H9 (cell line): ENCODE results near the gene RAD23B. TPM values are rescaled to one million over a fixed set of nuclear protein-coding genes. Genes with fewer than 3 reads are reported as not detected.
A peak's percentile ranks its signal among the peaks of the same experiment; 100 is the strongest.

ENCODE experiments used
- DNase-seq: peaks from one replicate; pipeline ENCODE4 v3.0.0-alpha.2; 2017
- H2AFZ ChIP-seq: one replicate; pipeline ENCODE4 v1.6.1; 2013; ENCODE audit warnings: mild to moderate bottlenecking, low read length, control low read depth, moderate library complexity
- H2AK5ac ChIP-seq: 2 replicates; pipeline ENCODE4 v1.6.1; 2013; ENCODE audit warnings: low read length, control low read depth, mixed read lengths; ENCODE audit not compliant: insufficient read length
- H2BK120ac ChIP-seq: one replicate; pipeline ENCODE4 v1.6.1; 2013; ENCODE audit warnings: low read depth, mild to moderate bottlenecking, low read length, control low read depth, inconsistent platforms; ENCODE audit not compliant: poor library complexity, severe bottlenecking
- H2BK12ac ChIP-seq: 2 replicates; pipeline ENCODE4 v1.6.1; 2013; ENCODE audit warnings: low read length, control low read depth, mixed read lengths, low read depth; ENCODE audit not compliant: insufficient read length
- H2BK15ac ChIP-seq: 2 replicates; pipeline ENCODE4 v1.6.1; 2013; ENCODE audit warnings: low read depth, low read length, control low read depth
- H2BK20ac ChIP-seq: one replicate; pipeline ENCODE4 v1.6.1; 2013; ENCODE audit warnings: low read depth, mild to moderate bottlenecking, low read length, control low read depth, inconsistent platforms; ENCODE audit not compliant: poor library complexity, severe bottlenecking
- H2BK5ac ChIP-seq: 2 replicates; pipeline ENCODE4 v1.6.1; 2013; ENCODE audit warnings: low read length, control low read depth, mixed read lengths; ENCODE audit not compliant: insufficient read length
- H3K14ac ChIP-seq: 2 replicates; pipeline ENCODE4 v1.6.1; 2013; ENCODE audit warnings: low read length, control low read depth; ENCODE audit not compliant: insufficient read depth
- H3K18ac ChIP-seq: 2 replicates; pipeline ENCODE4 v1.6.1; 2013; ENCODE audit warnings: low read depth, mild to moderate bottlenecking, mixed read lengths, low read length, control low read depth; ENCODE audit not compliant: insufficient read length
- H3K23ac ChIP-seq: 2 replicates; pipeline ENCODE4 v1.6.1; 2013; ENCODE audit warnings: low read length, control low read depth, mixed read lengths, low read depth; ENCODE audit not compliant: insufficient read length
- H3K23me2 ChIP-seq: 2 replicates; pipeline ENCODE4 v1.6.1; 2013; ENCODE audit warnings: low read depth, mild to moderate bottlenecking, mixed read lengths, low read length, control low read depth; ENCODE audit not compliant: insufficient read length, poor library complexity, severe bottlenecking
- H3K27ac ChIP-seq: 2 replicates; pipeline ENCODE4 v1.5.1; 2013; ENCODE audit warnings: low read length, control low read depth, mixed read lengths, low read depth; ENCODE audit not compliant: insufficient read length
- H3K27me3 ChIP-seq: 2 replicates; pipeline ENCODE4 v1.6.1; 2013; ENCODE audit warnings: low read length, control low read depth, inconsistent platforms; ENCODE audit not compliant: insufficient read depth
- H3K4ac ChIP-seq: 2 replicates; pipeline ENCODE4 v1.6.1; 2013; ENCODE audit warnings: low read depth, mild to moderate bottlenecking, control low read depth, inconsistent platforms, low read length, moderate library complexity
- H3K4me1 ChIP-seq: 2 replicates; pipeline ENCODE4 v1.6.1; 2013; ENCODE audit warnings: low read length, control low read depth, inconsistent platforms; ENCODE audit not compliant: insufficient read depth
- H3K4me2 ChIP-seq: 2 replicates; pipeline ENCODE4 v1.6.1; 2013; ENCODE audit warnings: low read length, control low read depth, mixed read lengths; ENCODE audit not compliant: insufficient read length, insufficient read depth
- H3K56ac ChIP-seq: 2 replicates; pipeline ENCODE4 v1.6.1; 2013; ENCODE audit warnings: low read depth, mild to moderate bottlenecking, mixed read lengths, low read length, control low read depth; ENCODE audit not compliant: insufficient read length
- H3K79me1 ChIP-seq: 2 replicates; pipeline ENCODE4 v1.6.1; 2013; ENCODE audit warnings: low read depth, mild to moderate bottlenecking, moderate library complexity, low read length, control low read depth, inconsistent platforms; ENCODE audit not compliant: insufficient read depth, poor library complexity, severe bottlenecking
- H3K79me2 ChIP-seq: 2 replicates; pipeline ENCODE4 v1.6.1; 2013; ENCODE audit warnings: low read length, control low read depth, inconsistent platforms; ENCODE audit not compliant: insufficient read depth
- H3K9ac ChIP-seq: 2 replicates; pipeline ENCODE4 v1.6.1; 2013; ENCODE audit warnings: low read length, control low read depth, mixed read lengths; ENCODE audit not compliant: insufficient read length; ENCODE audit errors: extremely low read depth
- H3K9me3 ChIP-seq: one replicate; pipeline ENCODE4 v1.6.1; 2013; ENCODE audit warnings: low read depth, low read length, inconsistent platforms; ENCODE audit not compliant: control insufficient read depth
- H3T11ph ChIP-seq: one replicate; pipeline ENCODE4 v1.6.1; 2013; ENCODE audit warnings: mild to moderate bottlenecking, low read length, control low read depth, inconsistent platforms
- H4K20me1 ChIP-seq: one replicate; pipeline ENCODE4 v1.6.1; 2013; ENCODE audit not compliant: control insufficient read depth, insufficient read length, insufficient read depth
- H4K5ac ChIP-seq: 2 replicates; pipeline ENCODE4 v1.6.1; 2013; ENCODE audit warnings: low read depth, mild to moderate bottlenecking, mixed read lengths, low read length, control low read depth; ENCODE audit not compliant: insufficient read length
- H4K8ac ChIP-seq: replicated peaks from 2 replicates; pipeline ENCODE4 v1.6.1; 2013; ENCODE audit warnings: low read length, control low read depth, mixed read lengths, low read depth; ENCODE audit not compliant: insufficient read length
- H4K91ac ChIP-seq: 2 replicates; pipeline ENCODE4 v1.6.1; 2013; ENCODE audit warnings: low read depth, mild to moderate bottlenecking, moderate library complexity, mixed read lengths, low read length, control low read depth; ENCODE audit not compliant: insufficient read length
- H3K27ac Mint-ChIP-seq, 3 experiments: 2 replicates in 2 of 3; 3 replicates in 1 of 3; pipeline ENCODE4 v1.8.0; 2020 to 2021; ENCODE audit warnings: mixed read lengths in 3 of 3, mild to moderate bottlenecking in 1 of 3, moderate library complexity in 1 of 3
- H3K27me3 Mint-ChIP-seq: 2 replicates; pipeline ENCODE4 v1.8.0; 2021; ENCODE audit warnings: low read depth, mild to moderate bottlenecking, moderate library complexity, mixed read lengths
- H3K36me3 Mint-ChIP-seq, 3 experiments: 2 replicates in 2 of 3; 3 replicates in 1 of 3; pipeline ENCODE4 v1.8.0; 2020 to 2021; ENCODE audit warnings: low read depth in 3 of 3, mixed read lengths in 3 of 3; ENCODE audit not compliant: insufficient read depth in 1 of 3
- H3K4me1 Mint-ChIP-seq, 2 experiments: 2 replicates each; pipeline ENCODE4 v1.8.0; 2020; ENCODE audit warnings: mixed read lengths in 2 of 2
- H3K4me3 Mint-ChIP-seq, 2 experiments: 2 replicates in 1 of 2; 3 replicates in 1 of 2; pipeline ENCODE4 v1.8.0; 2020 to 2021; ENCODE audit warnings: mild to moderate bottlenecking in 2 of 2, mixed read lengths in 2 of 2, moderate library complexity in 1 of 2
- H3K9me3 Mint-ChIP-seq, 2 experiments: 2 replicates in 1 of 2; 3 replicates in 1 of 2; pipeline ENCODE4 v1.8.0; 2020; ENCODE audit warnings: mild to moderate bottlenecking in 2 of 2, mixed read lengths in 2 of 2, moderate library complexity in 1 of 2
- CTCF ChIP-seq: fragments of 200-600 bp; sonication (generic); conservative IDR thresholded peaks from 3 replicates; pipeline ENCODE4 v1.8.0; 2021; ENCODE audit warnings: antibody characterized with exemption, mild to moderate bottlenecking
- WGBS: extraction: QIAGEN DNeasy Blood & Tissue Kit; methylation state at CpG from one replicate; pipeline ENCODE4 v1.1.7; 2013; ENCODE audit warnings: missing lambda C conversion rate, low lambda C conversion rate, mixed read lengths; ENCODE audit not compliant: insufficient read length; ENCODE audit errors: extremely low coverage; 5-methylcytosine and 5-hydroxymethylcytosine counted together
- total RNA-seq: library from RNA; stranded (reverse); gene quantifications from 2 replicates; pipeline ENCODE4 v1.2.1, GENCODE V29; 2021

The RAD23B gene
- total RNA-seq, 1 experiment from 2014 or later, result 154 TPM

GRCh38 chr9:107313555-107314096 is 30.5 kb downstream of the RAD23B start:
- H4K91ac ChIP-seq, result no peak overlapping the region
- Mint-ChIP-seq H3K4me3 (no peak overlapping the region), H3K9me3 (no peaks in the 10 kb centered on the region), H3K27ac (peak overlapping the region in 2 of 3 experiments; percentile 18 to 63; a peak in 3 of 7 replicates), H3K4me1 (peaks cover 15 to 17% of the 10 kb centered on the region in 2 experiments), H3K27me3 (no peaks in the 10 kb centered on the region), H3K36me3 (peaks cover 34 to 79% (median 73%) of the 10 kb centered on the region in 3 experiments; a peak in 6 of 7 replicates)
- H3K4me2 ChIP-seq, result no peak overlapping the region
- no peak overlapping the region for H3K18ac ChIP-seq
- DNase-seq, result no peak
- no peak overlapping the region for H3K56ac ChIP-seq
- H2BK12ac ChIP-seq, result no peak overlapping the region
- no peak overlapping the region for H2AK5ac ChIP-seq
- H3K27me3 ChIP-seq, result no peaks in the 10 kb centered on the region
- H3K79me1 ChIP-seq, result peaks cover 12% of the 10 kb centered on the region
- no peak overlapping the region for H2AFZ ChIP-seq
- H2BK15ac ChIP-seq, result no peak overlapping the region
- no peak overlapping the region for H2BK120ac ChIP-seq
- H4K20me1 ChIP-seq, result no peaks in the 10 kb centered on the region
- H3K9me3 ChIP-seq, result no peaks in the 10 kb centered on the region
- no peak overlapping the region for H3K14ac ChIP-seq
- H4K5ac ChIP-seq, result no peak overlapping the region
- no peak overlapping the region for H4K8ac ChIP-seq
- no peaks in the 10 kb centered on the region for H3K23me2 ChIP-seq
- no peak overlapping the region for H2BK20ac ChIP-seq
- no peak overlapping the region for H3K23ac ChIP-seq
- H3T11ph ChIP-seq, result no peak overlapping the region
- no CpG with 5 or more reads among the region's 1 CpG for WGBS
- no peak overlapping the region for H3K9ac ChIP-seq
- H3K4ac ChIP-seq, result no peak overlapping the region
- no peak overlapping the region for H3K27ac ChIP-seq
- H3K4me1 ChIP-seq, result peaks cover 3% of the 10 kb centered on the region; the same call in 1 of the 2 replicates
- no peak for TF ChIP-seq CTCF
- no peak overlapping the region for H2BK5ac ChIP-seq
- peaks cover 10% of the 10 kb centered on the region; the same call in 1 of the 2 replicates for H3K79me2 ChIP-seq
